HepG2 (cell line): Measurements from ENCODE around the gene TAAR1.

ENCODE experiments used
- EZH2 ChIP-seq: conservative IDR thresholded peaks from 2 replicates; pipeline ENCODE4 v1.6.1; 2012; ENCODE audit warnings: mild to moderate bottlenecking, low read depth, low read length, moderate library complexity
- TF ChIP-seq, protein P1 (sequence below): sonication (generic); formaldehyde crosslinking; IDR thresholded peaks from 2 replicates; pipeline ENCODE4 v1.4.0; 2020; ENCODE audit warnings: missing genetic modification reagents, borderline replicate concordance

DNA sequence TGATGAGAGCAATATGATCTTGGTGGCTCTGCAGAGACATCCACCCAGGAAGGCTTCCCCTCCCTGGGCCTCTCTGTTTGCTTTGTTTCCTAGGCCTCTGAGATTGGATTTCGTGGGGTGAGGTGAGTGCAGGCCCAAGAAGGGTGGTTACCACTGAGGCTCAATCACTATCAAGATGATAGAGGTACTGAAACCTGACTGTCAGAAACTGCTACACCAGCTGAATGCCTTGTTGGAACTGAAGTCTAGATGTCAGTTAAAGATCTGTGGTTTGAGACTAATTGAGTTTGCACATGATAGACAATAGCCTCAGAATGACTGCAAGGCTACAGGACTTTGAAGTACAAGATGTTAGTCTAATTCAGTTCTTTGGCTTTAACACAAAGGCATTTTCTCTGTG lies 39.6 kb upstream of the TAAR1 start:
- TF ChIP-seq EZH2: no peak
- TF ChIP-seq, protein P1, sequence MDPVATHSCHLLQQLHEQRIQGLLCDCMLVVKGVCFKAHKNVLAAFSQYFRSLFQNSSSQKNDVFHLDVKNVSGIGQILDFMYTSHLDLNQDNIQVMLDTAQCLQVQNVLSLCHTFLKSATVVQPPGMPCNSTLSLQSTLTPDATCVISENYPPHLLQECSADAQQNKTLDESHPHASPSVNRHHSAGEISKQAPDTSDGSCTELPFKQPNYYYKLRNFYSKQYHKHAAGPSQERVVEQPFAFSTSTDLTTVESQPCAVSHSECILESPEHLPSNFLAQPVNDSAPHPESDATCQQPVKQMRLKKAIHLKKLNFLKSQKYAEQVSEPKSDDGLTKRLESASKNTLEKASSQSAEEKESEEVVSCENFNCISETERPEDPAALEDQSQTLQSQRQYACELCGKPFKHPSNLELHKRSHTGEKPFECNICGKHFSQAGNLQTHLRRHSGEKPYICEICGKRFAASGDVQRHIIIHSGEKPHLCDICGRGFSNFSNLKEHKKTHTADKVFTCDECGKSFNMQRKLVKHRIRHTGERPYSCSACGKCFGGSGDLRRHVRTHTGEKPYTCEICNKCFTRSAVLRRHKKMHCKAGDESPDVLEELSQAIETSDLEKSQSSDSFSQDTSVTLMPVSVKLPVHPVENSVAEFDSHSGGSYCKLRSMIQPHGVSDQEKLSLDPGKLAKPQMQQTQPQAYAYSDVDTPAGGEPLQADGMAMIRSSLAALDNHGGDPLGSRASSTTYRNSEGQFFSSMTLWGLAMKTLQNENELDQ (CRISPR knock-in tag): no peak
